GM19240 (cell line): Measurements from ENCODE around the gene BST1.

Source experiments
- DNase-seq: peaks from one replicate; pipeline ENCODE4 v3.0.0; 2011; ENCODE audit warnings: low spot score; ENCODE audit not compliant: insufficient read length

Gene BST1

GRCh38 chr4:15778289-15779241, 75.7 kb downstream of the BST1 start, which contains the start of gene CD38:
Gene CD38, plus strand, starts transcription at chr4:15778328. Its CDS starts 87 bp downstream, at chr4:15778415.
- no peak for DNase-seq

GRCh38 chr4:15779306-15779705, 76.4 kb downstream of the BST1 start:
- no peak for DNase-seq

DNA sequence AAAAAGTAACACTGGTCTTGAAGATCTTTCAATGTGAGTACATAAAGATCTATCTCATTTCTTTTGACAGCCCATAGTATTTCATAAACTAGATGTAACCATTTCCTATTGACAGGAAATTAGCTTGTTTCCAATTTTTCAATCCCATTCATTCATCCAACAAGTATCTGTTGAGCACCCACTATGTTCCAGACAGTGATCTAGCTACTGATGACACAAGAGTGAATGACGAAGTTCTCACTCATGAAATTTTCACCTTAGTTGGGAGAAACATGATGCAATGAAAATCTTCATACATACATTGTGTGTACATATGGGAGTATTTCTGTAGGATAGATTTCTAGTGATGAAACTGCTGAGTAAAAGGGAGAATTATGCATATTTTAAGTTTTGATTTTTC, 76.9 kb downstream of the BST1 start:
- DNase-seq, result no peak

GRCh38 chr4:15781427-15782095, 78.7 kb downstream of the BST1 start:
- DNase-seq, result no peak
